LNCaP clone FGC (cell line): ENCODE measurements around the gene LSAMP.

Source experiments
- DNase-seq: peaks from one replicate; pipeline ENCODE4 v3.0.0-alpha.2; 2011; ENCODE audit warnings: low read depth
- H3K4me3 ChIP-seq: 2 replicates; pipeline ENCODE4 v1.5.1; 2011; ENCODE audit warnings: mild to moderate bottlenecking, low read depth, low read length, control low read depth
- CTCF ChIP-seq: IDR thresholded peaks from 2 replicates; pipeline ENCODE4 v1.5.1; 2012; ENCODE audit warnings: mild to moderate bottlenecking; ENCODE audit not compliant: control insufficient read depth, insufficient read depth; ENCODE audit errors: extremely low read depth

LSAMP gene

DNA sequence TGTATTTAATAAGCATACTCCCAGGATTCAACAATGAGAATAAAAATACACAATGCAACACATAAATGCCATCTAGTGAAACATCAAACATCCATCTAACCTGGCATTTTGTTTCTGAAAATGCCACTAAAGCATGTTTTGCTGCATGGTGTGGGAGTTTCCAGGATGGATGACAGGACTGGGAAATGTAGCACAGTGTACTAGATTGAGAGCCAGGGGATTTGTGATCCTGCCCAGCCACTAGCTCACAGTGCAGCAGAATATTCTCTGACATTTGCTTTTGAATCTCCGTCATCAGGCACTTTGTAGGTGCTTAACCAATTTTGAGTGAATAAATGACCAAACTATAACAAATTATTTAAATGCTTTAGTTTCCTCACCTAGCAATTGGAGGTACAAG is 417.1 kb downstream of the LSAMP start:
- no peak overlapping the region for H3K4me3 ChIP-seq
- DNase-seq, result no peak
- TF ChIP-seq CTCF, result no peak

DNA sequence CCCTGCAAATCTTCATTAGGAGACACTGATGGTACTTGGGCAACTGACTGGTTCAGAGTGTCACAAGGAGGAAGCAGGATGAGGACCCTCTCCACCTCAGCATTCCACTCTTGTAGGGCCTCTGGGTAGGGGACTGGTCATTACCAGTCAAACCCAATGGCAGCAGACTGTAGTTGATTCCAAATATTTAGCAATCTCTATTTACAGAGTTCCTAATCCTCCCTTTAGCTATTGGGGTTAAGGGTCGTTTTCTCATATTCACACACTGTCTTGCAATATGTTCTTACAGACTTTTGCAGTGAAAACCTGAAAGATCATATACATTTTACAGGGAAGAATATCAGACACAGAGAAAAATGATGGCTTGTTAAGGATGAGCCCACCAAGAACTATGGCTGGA is 424.3 kb downstream of the LSAMP start:
- no peak for DNase-seq
- H3K4me3 ChIP-seq, result no peak overlapping the region
- no peak for TF ChIP-seq CTCF

DNA sequence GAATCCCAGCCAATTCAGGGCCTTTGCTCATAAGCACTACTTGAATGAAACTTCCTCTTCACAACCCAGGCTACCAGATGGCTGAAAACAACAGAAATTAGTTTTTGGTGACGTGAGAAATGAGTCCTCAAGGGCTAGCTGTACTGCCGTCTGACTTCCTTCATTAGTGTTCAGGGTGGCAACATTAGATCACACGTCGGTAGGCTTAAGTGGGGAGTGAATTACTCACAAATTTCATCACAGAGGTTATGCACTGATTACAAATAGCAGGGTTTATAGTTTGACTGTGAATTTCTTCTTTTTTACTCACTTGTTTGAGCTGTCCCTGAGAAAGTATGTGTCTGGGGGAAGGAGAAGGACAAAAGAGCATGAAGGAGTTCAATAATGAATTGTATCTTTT is 424.8 kb downstream of the LSAMP start:
- no peak overlapping the region for H3K4me3 ChIP-seq
- no peak for DNase-seq
- no peak for TF ChIP-seq CTCF

GRCh38 chr3:116019254-116019763 is 426.0 kb downstream of the LSAMP start:
- no peak for TF ChIP-seq CTCF
- DNase-seq, result no peak

DNA sequence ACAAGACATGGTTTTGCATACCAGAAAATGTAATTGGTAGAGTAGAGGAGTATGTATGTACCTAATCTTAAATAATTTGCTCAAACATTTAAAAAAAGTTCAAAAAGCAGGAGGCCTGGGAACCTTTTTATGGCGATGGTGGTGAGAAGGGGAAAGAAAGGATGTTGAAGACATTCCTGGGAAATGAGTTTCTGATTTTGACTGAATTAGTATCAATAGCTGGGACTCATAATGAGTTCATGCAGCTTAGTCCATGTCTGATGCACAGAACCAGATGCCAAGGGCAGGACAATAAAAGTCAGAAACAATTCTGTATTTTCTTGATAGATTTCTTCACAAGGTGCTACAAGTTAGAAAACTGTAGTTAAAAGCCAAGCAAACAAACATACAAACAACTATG is 426.6 kb downstream of the LSAMP start:
- DNase-seq, result no peak
- TF ChIP-seq CTCF, result no peak
- no peak overlapping the region for H3K4me3 ChIP-seq

More at GRCh38 chr3:116019254-116019763, 426.0 kb downstream of the LSAMP start:
- H3K4me3 ChIP-seq, result no peak overlapping the region

DNA sequence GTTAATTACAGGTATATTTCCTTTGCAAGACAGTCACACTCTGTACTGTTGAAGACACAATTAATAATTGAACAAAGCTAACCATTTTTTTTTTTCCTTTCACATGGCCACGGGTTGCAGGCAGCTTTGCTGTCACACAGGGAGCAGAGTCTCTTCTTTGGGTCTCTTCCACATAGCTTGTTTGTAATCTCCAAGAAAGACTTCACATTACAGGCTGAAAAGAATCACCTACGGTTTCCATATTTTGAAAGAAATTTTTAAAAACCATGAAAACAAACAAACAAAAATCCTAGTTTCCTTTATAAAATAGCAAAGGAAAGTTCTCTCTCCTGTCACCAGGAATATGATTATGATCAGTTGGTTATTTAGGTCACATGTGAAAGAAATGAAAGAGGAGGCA is 429.4 kb downstream of the LSAMP start:
- no peak for TF ChIP-seq CTCF

DNA sequence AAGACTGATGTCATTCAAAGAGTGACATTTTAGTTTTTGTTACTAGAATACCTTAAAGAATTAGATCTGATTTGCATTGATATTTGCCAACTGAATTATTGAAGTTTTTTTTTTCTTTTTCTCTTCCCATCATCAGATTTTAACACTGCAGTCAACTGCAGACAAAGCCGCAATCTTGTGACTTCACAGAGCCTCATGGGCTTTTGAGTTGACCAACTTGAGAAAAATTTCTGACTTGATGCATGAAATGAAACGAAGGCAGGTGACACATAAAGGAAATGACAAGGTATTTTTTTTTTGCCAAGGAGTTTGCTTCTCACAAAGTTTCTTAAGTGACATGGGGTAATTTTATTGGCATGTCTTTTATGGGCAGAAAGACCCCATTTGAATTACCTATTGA is 438.3 kb downstream of the LSAMP start:
- no peak overlapping the region for H3K4me3 ChIP-seq
- DNase-seq, result no peak
- no peak for TF ChIP-seq CTCF

More for the DNA sequence above, 429.4 kb downstream of the LSAMP start:
- H3K4me3 ChIP-seq, result no peak overlapping the region
- DNase-seq, result no peak
